MM.1S (cell line): ENCODE results near the gene RPL22L1.

Source experiments
- DNase-seq: peaks from one replicate; pipeline ENCODE4 v3.0.0-alpha.2; 2015
- H2AFZ ChIP-seq: fragments of 300-600 bp; sonication (generic); 2 replicates; pipeline ENCODE4 v1.6.0; 2016; ENCODE audit warnings: antibody characterized with exemption, low read length
- H3F3A ChIP-seq: fragments of 300-600 bp; sonication (generic); 2 replicates; pipeline ENCODE4 v1.6.1; 2016; ENCODE audit warnings: mild to moderate bottlenecking, antibody characterized with exemption, low read length, moderate library complexity, mixed read lengths; ENCODE audit not compliant: insufficient read depth
- H3K27ac ChIP-seq: fragments of 300-600 bp; sonication (generic); 2 replicates; pipeline ENCODE4 v1.5.1; 2016; ENCODE audit warnings: mild to moderate bottlenecking, low read length
- H3K27me3 ChIP-seq: fragments of 300-600 bp; sonication (generic); replicated peaks from 2 replicates; pipeline ENCODE4 v1.6.0; 2016; ENCODE audit warnings: low read length; ENCODE audit not compliant: insufficient read depth
- H3K36me3 ChIP-seq: fragments of 300-600 bp; sonication (generic); replicated peaks from 2 replicates; pipeline ENCODE4 v1.6.1; 2016; ENCODE audit warnings: mild to moderate bottlenecking, low read length, mixed read lengths; ENCODE audit not compliant: insufficient read depth
- H3K4me1 ChIP-seq: fragments of 300-600 bp; sonication (generic); 2 replicates; pipeline ENCODE4 v1.6.1; 2016; ENCODE audit warnings: low read length, mixed read lengths
- H3K4me2 ChIP-seq: fragments of 300-600 bp; sonication (generic); 2 replicates; pipeline ENCODE4 v1.6.0; 2016; ENCODE audit warnings: low read depth, low read length
- H3K4me3 ChIP-seq: fragments of 300-600 bp; sonication (generic); 2 replicates; pipeline ENCODE4 v1.5.1; 2016; ENCODE audit warnings: low read length, mixed read lengths
- H3K79me2 ChIP-seq: fragments of 300-600 bp; sonication (generic); 2 replicates; pipeline ENCODE4 v1.6.1; 2016; ENCODE audit warnings: mixed run types, low read length, mixed read lengths
- H3K9ac ChIP-seq: fragments of 300-600 bp; sonication (generic); 2 replicates; pipeline ENCODE4 v1.6.1; 2016; ENCODE audit warnings: low read length, mixed read lengths
- H3K9me2 ChIP-seq: fragments of 300-600 bp; sonication (generic); replicated peaks from 2 replicates; pipeline ENCODE4 v1.6.1; 2016; ENCODE audit warnings: mild to moderate bottlenecking, low read length, mixed read lengths; ENCODE audit not compliant: insufficient read depth
- H3K9me3 ChIP-seq: fragments of 300-600 bp; sonication (generic); replicated peaks from 2 replicates; pipeline ENCODE4 v1.6.1; 2016; ENCODE audit warnings: mild to moderate bottlenecking, low read length, mixed read lengths; ENCODE audit not compliant: insufficient read depth
- H4K20me1 ChIP-seq: fragments of 300-600 bp; sonication (generic); 2 replicates; pipeline ENCODE4 v1.6.1; 2016; ENCODE audit warnings: mild to moderate bottlenecking, low read length, moderate library complexity, mixed read lengths; ENCODE audit not compliant: insufficient read depth
- EZH2 ChIP-seq: fragments of 300-600 bp; sonication (generic); optimal IDR thresholded peaks from 2 replicates; pipeline ENCODE3; 2017; ENCODE audit warnings: low read depth, mild to moderate bottlenecking, antibody characterized with exemption, low read length, mixed read lengths
- EZH2phosphoT487 ChIP-seq: fragments of 300-600 bp; sonication (generic); IDR thresholded peaks from 2 replicates; pipeline ENCODE4 v1.6.1; 2018; ENCODE audit warnings: antibody characterized with exemption, low read length
- TF ChIP-seq, protein P1 (sequence below): fragments of 300-600 bp; sonication (generic); IDR thresholded peaks from 2 replicates; pipeline ENCODE4 v1.5.1; 2016; ENCODE audit warnings: antibody characterized with exemption, low read length, mixed read lengths

Gene RPL22L1

DNA sequence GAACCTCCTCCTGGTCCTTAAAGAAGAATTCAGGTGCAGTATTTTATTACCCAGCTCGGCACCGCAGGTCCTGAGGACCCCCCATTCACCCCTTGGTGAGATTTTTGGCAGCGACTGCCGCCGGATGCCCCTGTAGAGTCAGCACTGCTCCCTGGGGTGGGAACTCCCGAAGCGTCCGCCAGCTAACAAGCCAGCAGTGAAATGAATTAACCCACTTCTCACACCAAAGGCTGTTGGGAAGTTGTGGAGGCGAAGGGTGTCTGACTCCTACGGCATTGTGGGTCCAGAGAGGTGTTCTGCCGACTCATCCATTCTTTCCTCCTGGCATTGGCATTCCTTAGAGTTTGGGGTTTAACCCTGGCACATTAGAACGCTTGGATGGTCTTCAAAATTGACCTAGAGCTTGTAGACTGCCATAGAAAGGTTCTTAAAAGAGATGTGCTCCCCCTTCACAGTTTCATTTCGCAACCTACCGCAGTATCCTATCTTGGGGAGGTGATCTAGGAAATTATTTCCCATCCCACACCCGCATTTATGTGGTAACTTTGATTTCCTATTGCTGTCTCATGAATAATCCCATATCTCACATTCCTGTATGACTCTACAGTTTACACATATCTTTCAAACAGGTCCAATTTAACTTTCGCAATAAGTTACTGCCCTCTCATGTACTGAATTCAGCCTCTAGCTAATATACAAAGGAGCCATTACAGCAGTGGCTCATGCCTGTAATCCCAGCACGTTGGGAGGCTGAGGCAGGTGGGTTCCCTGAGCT lies 39.3 kb upstream of the RPL22L1 start:
- no peak for DNase-seq
- Histone ChIP-seq H3K79me2 (no peaks in the 10 kb centered on the region), H3K4me2 (no peak overlapping the region), H2AFZ (peak overlapping the region; percentile 76), H3K9me3 (no peaks in the 10 kb centered on the region), H4K20me1 (no peaks in the 10 kb centered on the region), H3K4me1 (0 out of 2 replicates have a peak, but pooled peaks cover 7% of the 10 kb centered on the region), H3K27ac (no peak overlapping the region), H3K9ac (no peak overlapping the region), H3F3A (peaks cover 8% of the 10 kb centered on the region; the same call in 1 of the 2 replicates), H3K9me2 (no peaks in the 10 kb centered on the region), H3K4me3 (no peak overlapping the region), H3K36me3 (no peaks in the 10 kb centered on the region), H3K27me3 (no peaks in the 10 kb centered on the region)
- TF ChIP-seq EZH2phosphoT487 (no peak), EZH2 (no peak)
- TF ChIP-seq, protein P1, sequence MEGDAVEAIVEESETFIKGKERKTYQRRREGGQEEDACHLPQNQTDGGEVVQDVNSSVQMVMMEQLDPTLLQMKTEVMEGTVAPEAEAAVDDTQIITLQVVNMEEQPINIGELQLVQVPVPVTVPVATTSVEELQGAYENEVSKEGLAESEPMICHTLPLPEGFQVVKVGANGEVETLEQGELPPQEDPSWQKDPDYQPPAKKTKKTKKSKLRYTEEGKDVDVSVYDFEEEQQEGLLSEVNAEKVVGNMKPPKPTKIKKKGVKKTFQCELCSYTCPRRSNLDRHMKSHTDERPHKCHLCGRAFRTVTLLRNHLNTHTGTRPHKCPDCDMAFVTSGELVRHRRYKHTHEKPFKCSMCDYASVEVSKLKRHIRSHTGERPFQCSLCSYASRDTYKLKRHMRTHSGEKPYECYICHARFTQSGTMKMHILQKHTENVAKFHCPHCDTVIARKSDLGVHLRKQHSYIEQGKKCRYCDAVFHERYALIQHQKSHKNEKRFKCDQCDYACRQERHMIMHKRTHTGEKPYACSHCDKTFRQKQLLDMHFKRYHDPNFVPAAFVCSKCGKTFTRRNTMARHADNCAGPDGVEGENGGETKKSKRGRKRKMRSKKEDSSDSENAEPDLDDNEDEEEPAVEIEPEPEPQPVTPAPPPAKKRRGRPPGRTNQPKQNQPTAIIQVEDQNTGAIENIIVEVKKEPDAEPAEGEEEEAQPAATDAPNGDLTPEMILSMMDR: no peak

DNA sequence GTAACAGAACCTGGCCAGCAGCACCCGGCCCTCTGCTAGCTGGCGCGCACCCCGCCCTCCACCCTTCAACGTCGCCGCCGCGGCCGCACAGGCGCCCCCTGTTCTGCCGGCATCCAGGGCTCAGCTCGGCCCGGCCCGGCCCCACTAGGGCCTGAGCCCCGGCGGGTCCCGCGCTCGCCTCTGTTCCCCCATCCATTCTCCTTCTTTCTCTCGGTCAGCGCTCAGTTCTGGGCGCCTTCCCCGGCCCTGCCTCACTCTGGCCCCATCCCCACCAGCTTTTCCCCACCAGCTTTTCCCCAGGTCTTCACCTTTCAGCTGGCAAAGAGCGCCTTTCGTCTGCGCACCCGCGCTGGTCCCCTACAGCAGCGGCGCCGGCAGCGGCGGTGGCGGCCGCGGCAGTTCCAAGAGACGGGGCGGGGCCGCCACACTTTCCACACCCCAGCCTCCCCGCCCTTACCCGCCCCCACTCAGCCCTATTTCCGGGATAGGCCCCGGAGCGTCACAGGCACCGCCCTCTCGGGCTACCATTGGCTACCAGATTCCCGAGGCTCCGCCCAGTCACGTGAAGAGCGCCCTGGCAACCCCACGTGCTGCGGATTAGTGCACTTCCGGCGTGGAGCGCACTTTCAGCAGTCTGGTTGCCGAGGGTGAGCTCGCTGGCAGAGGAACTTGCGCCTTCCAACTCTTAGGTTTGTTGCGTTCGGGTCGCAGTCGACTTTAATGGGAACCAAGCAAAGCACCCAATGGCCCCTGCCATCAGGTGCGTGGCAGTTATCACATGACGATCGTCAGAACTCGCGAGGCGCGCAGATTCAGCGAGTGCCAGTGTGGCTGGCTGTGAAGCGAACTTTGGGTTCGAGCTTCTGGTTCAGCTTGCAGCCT lies 38.5 kb upstream of the RPL22L1 start, which contains the start of gene EIF5A2:
Gene EIF5A2, minus strand, starts transcription at position 403 of the 882 bp plus-strand sequence. CDS start 831 bp downstream, outside the sequence.
- peak within 1 kb of the TSS; percentile 47; the same call in 1 of the 2 replicates for H3K9ac ChIP-seq
- H3K4me2 ChIP-seq: peak within 1 kb of the TSS; percentile 92
- H2AFZ ChIP-seq: peak within 1 kb of the TSS; percentile 76
- peak within 1 kb of the TSS; percentile 69 for H3K4me3 ChIP-seq
- no peaks in the 10 kb centered on the region for H3K27me3 ChIP-seq
- 0 out of 2 replicates have a peak, but pooled peaks cover 7% of the 10 kb centered on the region for H3K4me1 ChIP-seq
- peaks cover 8% of the 10 kb centered on the region; the same call in 1 of the 2 replicates for H3F3A ChIP-seq
- peak; percentile 98 for DNase-seq
- H3K36me3 ChIP-seq: no peaks in the 10 kb centered on the region
- TF ChIP-seq, protein P1: no peak
- no peak for TF ChIP-seq EZH2
- no peak for TF ChIP-seq EZH2phosphoT487
- H3K9me3 ChIP-seq: no peaks in the 10 kb centered on the region
- H3K9me2 ChIP-seq: no peaks in the 10 kb centered on the region
- H4K20me1 ChIP-seq: no peaks in the 10 kb centered on the region
- H3K27ac ChIP-seq: no peak within 1 kb of the TSS
- H3K79me2 ChIP-seq: no peaks in the 10 kb centered on the region

DNA sequence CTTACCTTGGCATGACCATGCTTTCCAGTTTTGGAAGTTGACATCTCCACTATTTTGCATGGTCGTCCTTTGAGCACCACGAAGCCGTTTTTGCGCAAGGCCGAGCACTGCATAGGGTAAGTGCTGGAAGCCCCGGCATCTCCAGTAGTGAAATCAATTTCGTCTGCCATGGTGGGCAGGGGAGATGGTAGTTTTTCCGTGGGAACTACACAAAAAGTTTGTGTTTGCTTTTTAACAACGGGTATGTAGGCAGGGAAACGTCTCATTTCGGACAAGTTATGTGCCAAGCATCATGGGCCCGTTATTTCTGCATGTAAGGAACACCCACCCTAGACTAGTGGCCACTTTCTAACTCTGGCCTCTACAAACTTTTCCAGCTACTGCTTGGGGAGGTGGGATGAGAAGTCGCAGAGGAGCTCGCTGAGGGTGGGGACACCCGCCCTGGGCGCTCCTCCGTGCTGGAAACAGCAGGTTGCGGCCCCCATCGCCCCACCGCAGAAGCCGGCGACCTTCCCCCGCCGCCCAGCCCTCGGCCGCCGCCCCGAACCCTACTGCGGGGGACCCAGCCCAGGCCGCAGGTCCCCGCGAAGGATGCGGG lies 37.7 kb upstream of the RPL22L1 start:
- peaks cover 8% of the 10 kb centered on the region; the same call in 1 of the 2 replicates for H3F3A ChIP-seq
- peak overlapping the region; percentile 92 for H3K4me2 ChIP-seq
- no peak for DNase-seq

More for the DNA sequence above, 37.7 kb upstream of the RPL22L1 start:
- Histone ChIP-seq H3K27me3 (no peaks in the 10 kb centered on the region), H3K36me3 (no peaks in the 10 kb centered on the region), H3K79me2 (no peaks in the 10 kb centered on the region), H3K9me3 (no peaks in the 10 kb centered on the region), H3K27ac (no peak overlapping the region), H3K9ac (peak overlapping the region; percentile 47; the same call in 1 of the 2 replicates), H4K20me1 (no peaks in the 10 kb centered on the region), H2AFZ (peak overlapping the region; percentile 76), H3K4me1 (0 out of 2 replicates have a peak, but pooled peaks cover 7% of the 10 kb centered on the region), H3K9me2 (no peaks in the 10 kb centered on the region), H3K4me3 (peak overlapping the region; percentile 69)
- TF ChIP-seq, protein P1: no peak
- no peak for TF ChIP-seq EZH2phosphoT487
- TF ChIP-seq EZH2: no peak
